HTERT RPE-1 (cell line): ENCODE results near the gene S100PBP.
"Not testable (repeated sequence)": the region's sequence is repeated elsewhere in the genome, so short reads cannot be mapped to it uniquely, and the experiment has no call there.

Experiments
- in situ Hi-C: fragments of 300-500 bp; cut with MboI; formaldehyde crosslinking; loops from 4 replicates; pipeline ENCODE4 v1.14.3; 2020; ENCODE audit warnings: low sequenced_read_pairs

The S100PBP gene

GRCh38 chr1:32784817-32785216, 32.6 kb upstream of the S100PBP start:
- in situ Hi-C loops: no loop called here

- in situ Hi-C loops: no loop called here
Measured at GRCh38 chr1:32786856-32787255, 30.6 kb upstream of the S100PBP start.

DNA sequence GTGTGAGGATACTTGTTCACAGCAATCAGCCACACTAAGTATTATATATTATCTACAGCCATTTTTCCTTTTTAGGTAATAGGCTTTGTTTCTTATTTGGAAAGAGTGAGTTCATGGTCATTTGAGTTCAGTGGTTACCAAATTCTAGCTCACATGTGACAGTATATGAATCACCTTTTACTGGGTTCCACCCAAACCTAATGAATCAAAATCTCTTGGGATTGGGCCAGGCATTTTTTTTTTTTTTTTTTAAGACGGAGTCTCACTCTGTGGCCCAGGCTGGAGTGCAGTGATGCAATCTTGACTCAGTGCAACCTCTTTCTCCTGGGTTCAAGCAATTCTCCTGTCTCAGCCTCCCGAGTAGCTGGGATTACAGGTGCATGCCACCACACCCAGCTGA, 28.1 kb upstream of the S100PBP start:
- in situ Hi-C loops: not testable (repeated sequence)

DNA sequence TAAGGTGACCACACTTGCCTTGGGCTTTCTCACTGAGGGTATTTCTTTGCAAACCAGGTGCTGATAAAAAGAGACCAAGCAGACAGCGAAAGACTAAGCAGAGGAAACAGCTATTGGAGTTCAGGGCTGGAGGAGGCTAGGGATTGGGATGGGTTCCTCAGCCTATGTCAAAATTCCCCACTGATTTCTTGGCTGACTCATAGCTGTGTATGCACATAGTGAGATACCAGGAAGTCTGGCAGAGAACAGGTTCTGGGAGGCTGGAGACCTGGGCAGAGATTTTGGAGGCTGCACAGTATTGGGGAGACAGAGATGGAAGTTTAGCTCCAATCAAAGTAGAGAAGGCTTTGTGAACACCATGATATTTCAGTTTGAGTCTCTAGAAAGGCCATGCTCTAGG, 25.6 kb upstream of the S100PBP start:
- in situ Hi-C loops: no loop called here

DNA sequence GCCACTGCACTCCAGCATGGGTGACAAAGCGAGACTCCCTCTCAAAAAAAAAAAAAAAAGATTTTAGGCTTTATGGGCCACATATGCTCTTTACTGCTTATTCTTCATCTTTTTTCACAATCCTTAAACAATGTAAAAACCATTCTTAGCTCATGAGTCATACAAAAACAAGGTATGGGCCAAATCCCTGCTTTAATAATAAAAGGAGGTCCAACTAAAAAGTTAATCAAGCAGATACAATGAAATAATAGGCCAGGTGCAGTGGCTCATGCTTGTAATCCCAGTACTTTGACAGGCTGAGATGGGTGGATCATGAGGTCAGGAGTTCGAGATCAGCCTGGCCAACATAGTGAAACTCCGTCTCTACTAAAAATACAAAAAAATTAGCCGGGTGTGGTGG, 21.7 kb upstream of the S100PBP start:
- in situ Hi-C loops: not testable (repeated sequence)

DNA sequence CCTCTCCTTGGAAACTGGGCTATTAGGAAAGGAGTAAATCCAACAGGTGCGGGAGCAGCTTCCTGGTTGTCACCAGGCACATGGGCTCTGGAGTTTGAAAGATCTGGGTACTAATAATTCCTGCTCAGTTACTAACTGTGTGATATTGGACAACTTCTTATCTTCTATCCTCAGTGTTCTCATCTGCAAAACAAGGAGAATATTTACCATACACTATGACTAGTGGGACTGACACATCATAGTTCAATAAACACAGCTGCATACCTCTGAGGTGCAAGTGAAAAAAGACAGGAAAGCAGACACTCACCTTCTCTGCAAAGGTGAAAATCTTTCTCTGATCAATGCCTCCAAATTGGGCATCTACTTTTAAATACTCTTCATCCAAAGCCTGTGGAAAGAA, 20.0 kb upstream of the S100PBP start:
- in situ Hi-C loops: no loop called here

DNA sequence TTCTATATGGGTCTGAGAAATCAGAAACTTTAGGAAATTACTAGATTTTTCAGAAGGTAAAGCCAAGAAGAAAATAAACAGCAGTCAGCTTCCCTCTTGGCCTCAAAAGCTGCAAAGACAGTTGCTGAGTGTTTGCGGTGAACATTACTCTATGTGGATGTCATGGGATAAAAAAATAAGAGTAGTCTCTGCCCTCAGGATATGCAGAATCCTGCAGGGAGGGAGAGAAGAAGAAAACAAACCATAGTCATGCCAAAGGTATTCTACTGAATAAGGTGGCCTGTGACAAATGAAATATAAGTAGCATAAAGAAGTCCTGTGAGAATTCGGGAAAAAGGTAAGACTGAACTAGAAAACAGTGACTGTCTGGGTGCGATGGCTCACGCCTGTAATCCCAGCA, 19.3 kb upstream of the S100PBP start:
- in situ Hi-C loops: no loop called here

GRCh38 chr1:32798679-32799416, 18.6 kb upstream of the S100PBP start:
- in situ Hi-C loops: no loop called here

DNA sequence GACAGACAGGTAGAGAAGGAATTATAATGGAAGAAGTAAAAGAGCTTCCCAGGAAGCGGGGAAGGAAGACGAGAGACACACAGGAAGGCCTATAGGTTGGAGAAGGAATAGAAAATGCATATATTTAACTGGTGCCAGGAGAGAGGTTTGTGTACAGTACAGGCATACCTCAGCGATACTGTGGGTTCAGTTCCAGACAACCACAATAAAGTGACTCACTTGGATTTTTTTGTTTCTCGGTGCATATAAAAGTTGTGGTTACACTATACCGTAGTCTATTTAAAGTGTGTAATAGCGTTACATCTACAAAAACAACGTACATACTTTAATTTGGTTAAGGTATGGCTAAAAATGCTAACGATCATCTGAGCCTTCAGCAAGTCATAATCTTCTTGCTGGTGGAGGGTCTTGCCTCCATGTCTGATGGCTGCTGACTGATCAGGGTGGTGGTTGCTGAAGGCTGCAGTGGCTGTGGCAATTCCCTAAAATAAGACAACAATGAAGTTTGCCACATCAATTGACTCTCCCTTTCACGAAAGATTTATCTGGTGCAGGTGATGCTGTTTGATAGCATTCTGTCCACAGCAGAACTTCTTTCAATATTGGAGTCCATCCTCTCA, 16.2 kb upstream of the S100PBP start:
- in situ Hi-C loops: no loop called here

DNA sequence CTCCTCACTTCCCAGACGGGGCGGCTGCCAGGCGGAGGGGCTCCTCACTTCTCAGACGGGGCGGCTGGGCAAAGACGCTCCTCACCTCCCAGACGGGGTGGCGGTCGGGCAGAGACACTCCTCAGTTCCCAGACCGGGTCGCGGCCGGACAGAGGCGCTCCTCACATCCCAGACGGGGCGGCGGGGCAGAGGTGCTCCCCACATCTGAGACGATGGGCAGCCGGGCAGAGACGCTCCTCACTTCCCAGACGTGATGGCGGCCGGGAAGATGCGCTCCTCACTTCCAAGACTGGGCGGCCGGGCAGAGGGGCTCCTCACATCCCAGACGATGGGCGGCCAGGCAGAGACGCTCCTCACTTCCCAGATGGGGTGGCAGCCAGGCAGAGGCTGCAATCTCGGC, 13.0 kb upstream of the S100PBP start:
- in situ Hi-C loops: not testable (repeated sequence)

DNA sequence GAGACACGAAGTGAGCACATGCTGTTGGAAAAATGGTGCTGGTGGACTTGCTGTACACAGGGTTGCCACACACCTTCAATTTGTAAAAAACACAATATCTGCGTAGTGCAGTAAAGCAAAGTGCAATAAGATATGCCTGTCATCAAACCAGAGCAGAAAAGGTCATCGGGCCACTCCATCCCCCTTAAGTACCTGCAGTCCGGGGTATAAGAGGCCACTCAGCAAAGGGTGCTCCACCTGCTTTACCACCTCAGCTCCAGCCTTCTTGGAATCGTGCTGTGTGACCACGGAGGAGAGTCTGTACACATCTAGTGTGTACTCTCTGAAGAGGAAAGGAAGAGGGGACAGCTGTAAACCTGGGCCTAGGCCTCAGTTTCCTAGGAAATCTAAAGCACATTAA, 11.2 kb upstream of the S100PBP start:
- in situ Hi-C loops: no loop called here

- in situ Hi-C loops: no loop called here
Measured at GRCh38 chr1:32806910-32807523, 10.4 kb upstream of the S100PBP start.

DNA sequence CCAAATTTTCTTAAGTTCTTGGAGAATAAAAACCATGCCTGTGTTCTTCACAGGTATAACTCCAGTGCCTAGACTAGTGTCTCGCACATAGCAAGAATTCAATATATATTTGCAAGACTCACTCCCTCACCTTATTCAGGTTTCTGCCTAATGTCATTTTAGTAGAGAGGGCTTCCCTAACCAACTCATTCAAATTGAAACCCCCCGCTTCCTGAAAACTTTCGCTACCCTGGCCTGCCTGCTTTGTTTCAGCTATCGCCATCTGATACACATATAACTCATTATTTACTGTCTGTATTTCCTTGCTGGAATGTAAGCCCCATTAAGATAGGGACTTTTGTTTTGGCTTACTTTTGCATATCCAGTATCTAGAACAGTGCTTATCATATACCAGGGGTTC, 8.9 kb upstream of the S100PBP start:
- in situ Hi-C loops: no loop called here

- in situ Hi-C loops: no loop called here
Measured at GRCh38 chr1:32810358-32810757, 7.1 kb upstream of the S100PBP start.

DNA sequence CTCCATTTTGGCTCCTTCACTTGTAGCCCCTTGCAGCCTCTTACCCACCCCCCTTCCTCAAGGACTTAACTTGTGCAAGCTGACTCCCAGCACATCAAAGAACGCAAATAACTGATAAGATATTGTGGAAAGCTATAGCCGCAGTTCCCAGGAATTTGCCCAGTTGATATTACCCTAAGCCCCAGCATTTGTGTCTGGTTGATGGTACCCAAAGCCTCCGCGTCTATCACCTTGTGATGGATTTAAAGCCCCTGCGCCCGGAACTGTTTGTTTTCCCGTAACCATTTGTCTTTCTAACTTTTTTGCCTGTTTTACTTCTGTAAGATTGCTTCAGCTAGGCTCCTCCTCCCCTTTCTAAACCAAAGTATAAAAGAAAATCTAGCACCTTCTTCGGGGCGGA, 6.2 kb upstream of the S100PBP start:
- in situ Hi-C loops: no loop called here

- in situ Hi-C loops: no loop called here
Measured at GRCh38 chr1:32811917-32812316, 5.5 kb upstream of the S100PBP start.

DNA sequence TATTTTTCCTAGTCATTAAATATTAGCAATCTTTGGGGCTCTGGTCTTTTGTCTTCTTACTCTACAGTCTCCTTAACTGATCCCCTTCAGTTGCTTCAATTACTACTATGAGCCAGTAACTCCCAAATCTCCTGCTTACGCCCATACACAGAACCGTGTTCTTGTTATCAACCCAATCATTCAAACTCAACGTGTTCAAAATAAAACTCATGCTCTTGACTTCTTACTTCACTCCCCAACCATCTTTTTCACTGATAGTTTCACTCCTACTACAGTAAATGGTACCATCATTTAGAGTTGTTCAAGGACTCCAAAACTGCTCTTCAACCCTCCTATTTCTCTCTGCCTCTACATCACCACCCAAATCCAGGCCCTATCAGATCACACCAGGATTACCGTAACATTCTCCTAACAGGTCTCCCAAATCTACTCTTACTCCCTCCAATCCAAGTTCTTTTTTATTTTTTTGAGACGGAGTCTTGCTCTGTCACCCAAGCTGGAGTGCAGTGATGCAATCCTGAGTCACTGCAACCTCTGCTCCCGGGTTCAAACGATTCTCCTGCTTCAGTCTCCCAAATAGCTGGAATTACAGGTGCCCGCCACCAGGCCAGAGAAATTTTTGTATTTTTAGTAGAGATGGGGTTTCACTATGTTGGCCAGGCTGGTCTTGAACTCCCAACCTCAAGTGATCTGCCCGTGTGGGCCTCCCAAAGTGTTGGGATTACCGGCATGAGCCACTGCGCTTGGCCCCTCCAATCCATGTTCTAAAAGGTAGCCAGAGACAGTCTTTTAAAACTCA, 3.3 kb upstream of the S100PBP start:
- in situ Hi-C loops: no loop called here

- in situ Hi-C loops: no loop called here
Measured at GRCh38 chr1:32816676-32817158, 736 bp upstream of the S100PBP start.

- in situ Hi-C loops: no loop called here
Measured at GRCh38 chr1:32817815-32818786, 648 bp downstream of the S100PBP start.
